Breast epithelium (tissue), 4 donors: ENCODE results near the gene LRRC34. TPM values are rescaled to one million over a fixed set of nuclear protein-coding genes. Genes with fewer than 3 reads are reported as not detected.

ENCODE experiments used
- DNase-seq, 2 donors: peaks; one replicate each; pipeline ENCODE4 v3.0.0-alpha.2; 2019; ENCODE audit warnings: low spot score in 2 of 2
- H3K27ac ChIP-seq, 2 donors: fragments of 200-600 bp; sonication (generic) in 1 of 2; one replicate each; pipeline ENCODE4 v1.5.1; 2016 to 2019; ENCODE audit warnings: mild to moderate bottlenecking in 1 of 2
- H3K27me3 ChIP-seq, 2 donors: fragments of 200-600 bp; sonication (generic) in 1 of 2; one replicate each; pipeline versions ENCODE4 v1.5.1 to v1.6.0; 2017 to 2019; ENCODE audit warnings: control low read depth in 1 of 2, mild to moderate bottlenecking in 1 of 2
- H3K36me3 ChIP-seq: fragments of 200-600 bp; one replicate; pipeline ENCODE4 v1.5.1; 2019
- H3K4me1 ChIP-seq, 2 donors: fragments of 200-600 bp; sonication (generic); one replicate each; pipeline ENCODE4 v1.5.1; 2016 to 2019; ENCODE audit warnings: control low read depth in 1 of 2
- H3K4me3 ChIP-seq, 3 donors: fragments of 200-600 bp; sonication (generic); 1 replicate in 2 of 3; 2 replicates in 1 of 3; pipeline ENCODE4 v1.5.1; 2016 to 2019; ENCODE audit warnings: mild to moderate bottlenecking in 3 of 3, moderate library complexity in 2 of 3
- H3K9me3 ChIP-seq, 2 donors: fragments of 200-600 bp; sonication (generic) in 1 of 2; one replicate each; pipeline ENCODE4 v1.5.1; 2016 to 2019; ENCODE audit warnings: control low read depth in 1 of 2
- CTCF ChIP-seq, 3 donors: fragments of 450-650 bp; IDR thresholded peaks; one replicate each; pipeline ENCODE4 v1.5.1; 2016 to 2017; ENCODE audit warnings: antibody characterized with exemption in 3 of 3, mild to moderate bottlenecking in 3 of 3, moderate library complexity in 3 of 3
- POLR2A ChIP-seq: fragments of 450-650 bp; IDR thresholded peaks from one replicate; pipeline ENCODE4 v1.6.1; 2016; ENCODE audit warnings: antibody characterized with exemption, mild to moderate bottlenecking, moderate library complexity
- POLR2AphosphoS5 ChIP-seq, 3 donors: sonication (generic); formaldehyde crosslinking; IDR thresholded peaks; one replicate each; pipeline ENCODE4 v1.6.1; 2017; ENCODE audit warnings: antibody characterized with exemption in 3 of 3
- intact Hi-C: fragments of 100-400 bp; cut with DNase I; formaldehyde crosslinking; loops from one replicate; pipeline ENCODE4 v1.15.1; 2023; ENCODE audit warnings: low total_unique reads
- total RNA-seq, 3 donors: library from RNA; depleted of rRNA; stranded (reverse); fragments of >200 nt; gene quantifications; one replicate each; pipeline ENCODE4 v1.1.0, GENCODE V29; 2016

The LRRC34 gene
- total RNA-seq, 3 donors from 2014 or later: 1.0 to 6.4 (median 4.9) TPM

GRCh38 chr3:169818316-169818715, 5.6 kb upstream of the LRRC34 start:
- Histone ChIP-seq H3K27ac (no peak overlapping the region), H3K9me3 (peaks cover 0 to 12% of the 10 kb centered on the region in 2 donors), H3K27me3 (peaks cover 0 to 5% of the 10 kb centered on the region in 2 donors), H3K4me1 (no peaks in the 10 kb centered on the region), H3K4me3 (no peak overlapping the region), H3K36me3 (no peaks in the 10 kb centered on the region)
- no peak for DNase-seq
- TF ChIP-seq CTCF (IDR thresholded peaks at IDR 0.05) (no peak), POLR2A (no peak), POLR2AphosphoS5 (IDR thresholded peaks at IDR 0.05) (no peak)
- intact Hi-C loops: no loop called here

DNA sequence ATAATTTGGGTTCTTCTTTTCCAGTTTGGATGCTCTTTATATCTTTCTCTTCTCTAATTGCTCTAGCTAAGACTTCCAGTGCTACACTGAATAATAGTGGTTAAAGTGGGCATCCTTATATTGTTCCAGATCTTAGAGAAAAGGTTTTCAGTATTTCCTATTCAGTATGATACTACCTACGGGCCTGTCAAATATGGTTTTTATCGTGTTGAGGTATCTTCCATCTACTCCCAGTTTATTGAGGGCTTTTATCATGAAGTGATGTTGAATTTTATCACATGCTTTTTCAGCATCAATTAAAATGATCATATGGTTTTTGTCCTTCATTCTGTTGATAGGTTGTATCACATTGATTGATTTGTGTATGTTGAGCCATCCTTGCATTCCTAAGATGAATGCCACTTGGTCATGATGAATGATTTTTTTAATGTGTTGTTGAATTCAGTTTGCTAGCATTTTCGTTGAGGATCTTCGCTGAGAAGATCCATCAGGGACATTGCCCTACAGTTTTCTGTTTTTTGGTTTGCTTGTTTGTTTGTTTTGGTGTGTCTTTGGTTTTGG, 3.0 kb upstream of the LRRC34 start:
- intact Hi-C loops: no loop called here
- Histone ChIP-seq H3K4me3 (no peak overlapping the region), H3K27ac (no peak overlapping the region), H3K27me3 (peaks cover 0 to 5% of the 10 kb centered on the region in 2 donors), H3K9me3 (peaks cover 0 to 12% of the 10 kb centered on the region in 2 donors), H3K36me3 (no peaks in the 10 kb centered on the region), H3K4me1 (no peaks in the 10 kb centered on the region)
- no peak for TF ChIP-seq POLR2A
- no peak for TF ChIP-seq POLR2AphosphoS5 (IDR thresholded peaks at IDR 0.05)
- TF ChIP-seq CTCF (IDR thresholded peaks at IDR 0.05): no peak
- DNase-seq: no peak

DNA sequence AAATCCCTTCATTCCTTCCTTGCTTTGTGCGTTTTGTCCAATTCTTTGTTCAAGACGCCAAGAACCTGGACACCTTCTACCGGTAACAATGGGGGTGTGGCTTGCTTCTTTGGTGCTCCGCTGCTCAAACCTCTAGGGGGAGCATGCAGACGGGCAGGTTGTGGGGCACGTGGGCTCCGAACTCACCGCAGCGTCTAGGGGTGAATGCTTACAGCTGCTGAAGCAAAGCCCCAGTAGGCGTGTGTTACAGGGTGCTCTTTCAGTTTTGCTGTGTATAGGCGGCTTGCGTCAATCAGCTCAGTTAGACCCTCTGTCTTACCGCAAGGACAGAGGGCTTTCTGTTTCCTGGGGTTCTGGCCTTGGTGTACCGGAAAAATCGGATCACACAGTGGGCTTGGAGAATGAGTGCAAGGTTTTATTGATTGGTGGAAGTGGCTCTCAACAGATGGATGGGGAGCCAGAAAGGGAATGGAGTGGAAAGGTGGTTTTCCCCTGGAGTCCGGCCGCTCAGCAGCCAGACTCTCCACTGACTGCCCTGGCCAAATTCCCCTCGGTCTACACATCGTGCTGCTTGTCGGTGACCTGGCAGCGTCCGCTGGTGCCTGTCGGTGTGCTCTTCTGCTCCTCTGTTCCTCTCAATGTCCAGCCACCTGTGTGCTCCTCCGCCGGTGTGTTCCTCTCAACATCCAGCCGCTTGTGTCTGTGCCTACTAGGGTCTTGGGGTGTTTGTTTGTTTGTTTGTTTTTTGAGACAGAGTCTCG, 1.2 kb upstream of the LRRC34 start:
- intact Hi-C loops: no loop called here
- Histone ChIP-seq H3K36me3 (no peaks in the 10 kb centered on the region), H3K27me3 (no peaks in the 10 kb centered on the region), H3K4me3 (peak overlapping the region; percentile 65 to 76 (median 74)), H3K27ac (no peak overlapping the region), H3K9me3 (peaks cover 0 to 12% of the 10 kb centered on the region in 2 donors), H3K4me1 (no peaks in the 10 kb centered on the region)
- TF ChIP-seq POLR2A (no peak), POLR2AphosphoS5 (IDR thresholded peaks at IDR 0.05) (no peak), CTCF (IDR thresholded peaks at IDR 0.05) (no peak)
- no peak for DNase-seq

DNA sequence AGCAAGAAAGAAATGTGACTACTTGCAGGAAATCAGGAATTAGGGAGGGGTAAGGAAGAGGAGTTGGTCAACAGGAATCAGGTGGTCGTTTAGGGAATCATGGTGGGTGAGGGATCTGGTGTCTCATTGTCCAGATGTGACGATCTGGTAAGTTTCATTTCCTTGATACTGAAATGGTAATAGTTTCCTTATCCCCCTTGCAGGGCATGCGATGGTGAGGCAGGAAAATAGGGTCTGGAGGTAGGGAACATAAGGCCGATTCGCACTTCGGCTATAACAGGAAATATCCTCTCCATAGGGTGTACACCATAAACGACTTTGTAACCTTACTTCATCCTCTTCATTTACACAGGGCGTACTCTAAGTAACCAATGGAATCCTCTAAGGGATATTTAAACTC, 574 bp upstream of the LRRC34 start:
- no peaks in the 10 kb centered on the region for H3K36me3 ChIP-seq
- H3K27ac ChIP-seq: peak overlapping the region in 1 of 2 donors; percentile 78
- no peak for DNase-seq
- H3K9me3 ChIP-seq: peaks cover 0 to 12% of the 10 kb centered on the region in 2 donors
- TF ChIP-seq CTCF (IDR thresholded peaks at IDR 0.05): no peak
- TF ChIP-seq POLR2A: no peak
- no peak for TF ChIP-seq POLR2AphosphoS5 (IDR thresholded peaks at IDR 0.05)
- no peaks in the 10 kb centered on the region for H3K27me3 ChIP-seq
- intact Hi-C loops: no loop called here
- peak overlapping the region; percentile 65 to 76 (median 74) for H3K4me3 ChIP-seq
- no peaks in the 10 kb centered on the region for H3K4me1 ChIP-seq

DNA sequence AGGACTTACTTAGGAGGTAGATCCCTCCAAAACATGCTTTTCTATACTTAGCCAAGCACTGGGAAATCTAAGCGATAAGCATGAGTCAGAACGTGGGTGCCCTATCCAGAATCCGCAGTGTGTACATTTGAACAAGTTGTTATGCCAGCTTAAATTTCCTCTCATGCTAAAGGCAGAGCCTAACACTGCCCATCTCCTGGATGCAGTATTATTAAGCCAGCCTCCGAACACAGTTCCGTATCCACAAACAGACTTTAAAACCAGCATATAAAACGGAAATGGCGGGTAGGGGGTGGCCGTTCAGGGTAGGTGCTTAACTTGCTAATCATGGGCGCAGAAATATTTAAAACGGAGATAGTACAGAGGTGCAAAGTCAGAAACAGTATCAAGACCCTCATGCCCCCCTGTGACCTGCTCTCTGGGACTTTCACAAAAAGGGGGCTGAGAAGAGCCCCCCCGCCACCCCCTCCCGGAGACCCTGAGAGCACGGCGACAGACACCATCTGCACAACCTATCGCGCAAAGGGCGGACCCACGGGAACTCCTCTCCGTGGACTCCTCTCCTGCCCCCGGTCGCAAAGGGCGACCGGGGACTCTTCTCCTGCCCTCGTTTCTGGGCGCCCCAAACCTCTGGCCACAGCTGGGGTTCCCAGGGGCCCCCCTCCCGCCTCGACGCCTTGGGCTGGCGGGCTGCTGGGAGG, 923 bp downstream of the LRRC34 start:
- intact Hi-C loops: no loop called here
- Histone ChIP-seq H3K27ac (peak overlapping the region; percentile 42 to 78), H3K9me3 (peaks cover 0 to 12% of the 10 kb centered on the region in 2 donors), H3K4me1 (no peaks in the 10 kb centered on the region), H3K4me3 (peak overlapping the region; percentile 65 to 76 (median 74)), H3K27me3 (no peaks in the 10 kb centered on the region), H3K36me3 (no peaks in the 10 kb centered on the region)
- DNase-seq: no peak
- TF ChIP-seq POLR2AphosphoS5 (IDR thresholded peaks at IDR 0.05) (no peak), CTCF (IDR thresholded peaks at IDR 0.05) (no peak), POLR2A (no peak)
